Common myeloid progenitor, CD34-positive (primary cell): ENCODE measurements around the gene CYSLTR2.
"Not testable (repeated sequence)": the region's sequence is repeated elsewhere in the genome, so short reads cannot be mapped to it uniquely, and the experiment has no call there.

Experiments
- CTCF ChIA-PET: fragments of 350-600 bp; sonication (Branson Sonifier 250); formaldehyde crosslinking; loops from one replicate; lab custom pipeline; 2021; ENCODE audit warnings: antibody characterized with exemption; lab: Charles Lee
- POLR2A ChIA-PET: fragments of 350-600 bp; sonication (Branson Sonifier 250); formaldehyde crosslinking; loops from one replicate; lab custom pipeline; 2021; ENCODE audit warnings: antibody characterized with exemption; lab: Charles Lee
- DNase-seq, 3 donors: peaks; one replicate each; pipeline versions ENCODE4 v3.0.0 to v3.0.0-alpha.2; 2013
- H3K27ac ChIP-seq, 2 experiments: 1 replicate in 1 of 2; 2 replicates in 1 of 2; pipeline ENCODE4 v1.7.0; 2013; ENCODE audit warnings: inconsistent platforms in 2 of 2, low read length in 2 of 2, mild to moderate bottlenecking in 2 of 2, low read depth in 1 of 2, moderate library complexity in 1 of 2; ENCODE audit not compliant: severe bottlenecking in 2 of 2, insufficient read depth in 1 of 2, poor library complexity in 1 of 2
- H3K27me3 ChIP-seq, 5 experiments: replicated peaks in 2 of 5; 1 replicate in 3 of 5; 2 replicates in 2 of 5; pipeline versions ENCODE4 v1.6.1 to v1.7.0; 2013; ENCODE audit warnings: low read length in 4 of 5, mild to moderate bottlenecking in 2 of 5, moderate library complexity in 2 of 5, inconsistent platforms in 1 of 5; ENCODE audit not compliant: insufficient read depth in 5 of 5, control insufficient read depth in 4 of 5
- H3K36me3 ChIP-seq, 4 experiments: 1 replicate in 2 of 4; 2 replicates in 2 of 4; pipeline versions ENCODE4 v1.6.1 to v1.7.0; 2013; ENCODE audit warnings: low read length in 3 of 4, control low read depth in 1 of 4, mild to moderate bottlenecking in 1 of 4; ENCODE audit not compliant: control insufficient read depth in 4 of 4, insufficient read depth in 4 of 4
- H3K4me1 ChIP-seq, 4 experiments: 1 replicate in 3 of 4; 2 replicates in 1 of 4; pipeline versions ENCODE4 v1.6.1 to v1.7.1; 2013; ENCODE audit warnings: low read length in 3 of 4, mild to moderate bottlenecking in 3 of 4, control low read depth in 1 of 4, inconsistent platforms in 1 of 4, moderate library complexity in 1 of 4; ENCODE audit not compliant: control insufficient read depth in 4 of 4, insufficient read depth in 4 of 4; ENCODE audit errors: control extremely low read depth in 1 of 4
- H3K4me3 ChIP-seq, 7 experiments: 1 replicate in 4 of 7; 2 replicates in 3 of 7; pipeline versions ENCODE4 v1.5.1 to v1.7.0; 2013; ENCODE audit warnings: mild to moderate bottlenecking in 7 of 7, low read length in 6 of 7, moderate library complexity in 6 of 7, inconsistent platforms in 2 of 7, low read depth in 2 of 7, control low read depth in 1 of 7; ENCODE audit not compliant: insufficient read depth in 4 of 7, control insufficient read depth in 1 of 7; ENCODE audit errors: extremely low read depth in 1 of 7
- H3K9me3 ChIP-seq, 5 experiments: 1 replicate in 4 of 5; 2 replicates in 1 of 5; pipeline versions ENCODE4 v1.6.1 to v1.7.1; 2013; ENCODE audit warnings: low read length in 4 of 5, mild to moderate bottlenecking in 2 of 5, inconsistent platforms in 1 of 5, low read depth in 1 of 5, moderate library complexity in 1 of 5; ENCODE audit not compliant: control insufficient read depth in 4 of 5, insufficient read depth in 2 of 5; ENCODE audit errors: control extremely low read depth in 1 of 5
- WGBS: methylation state at CpG from one replicate; pipeline ENCODE4 v1.1.5; 2013; ENCODE audit not compliant: insufficient coverage; 5-methylcytosine and 5-hydroxymethylcytosine counted together

The CYSLTR2 gene

DNA sequence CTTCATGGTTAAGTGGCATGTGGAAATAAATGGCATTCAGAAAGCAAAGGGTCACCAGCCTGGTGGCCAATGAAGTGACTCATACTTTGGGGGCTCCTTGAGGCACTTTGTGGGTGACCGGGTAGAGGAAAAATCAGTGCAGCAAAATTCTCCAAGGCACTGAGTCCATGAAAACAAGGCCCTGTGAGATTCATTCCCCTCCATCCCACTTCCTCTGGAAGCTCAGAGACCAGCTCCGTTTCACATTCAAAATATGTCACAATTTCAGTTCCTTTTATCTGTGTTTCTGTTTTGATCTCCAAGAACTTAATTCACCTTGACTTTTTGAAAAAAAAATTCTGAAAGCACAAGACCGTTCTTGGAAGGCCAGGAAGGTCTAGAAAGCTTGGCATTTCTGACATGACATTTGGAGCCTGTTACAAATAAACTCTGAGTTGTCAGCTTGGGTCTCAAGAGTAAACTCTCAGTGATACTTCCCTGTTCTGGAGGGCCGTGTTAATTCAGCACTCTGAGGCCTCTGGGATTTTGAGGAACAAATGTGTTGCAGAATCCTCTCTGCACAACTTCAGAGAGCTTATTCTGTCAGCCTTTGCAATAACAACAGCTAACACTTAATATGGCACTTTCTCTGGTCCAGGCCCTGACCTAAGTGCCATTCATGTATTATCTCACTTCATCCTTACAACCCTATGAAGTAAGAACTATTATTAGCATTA, 6.8 kb downstream of the CYSLTR2 start:
- POLR2A ChIA-PET = no interaction called here
- peaks cover 5 to 13% (median 7%) of the 10 kb centered on the region in 4 experiments for H3K4me1 ChIP-seq
- H3K36me3 ChIP-seq = no peaks in the 10 kb centered on the region
- peak overlapping the region in 1 of 2 experiments; percentile 65 for H3K27ac ChIP-seq
- H3K9me3 ChIP-seq = peaks cover 0 to 23% (median 0%) of the 10 kb centered on the region in 5 experiments
- DNase-seq = peak in 2 of 3 donors; percentile 66 to 77
- 0% methylated on average over 3 of the region's 4 CpGs for WGBS
- H3K27me3 ChIP-seq = no peaks in the 10 kb centered on the region
- H3K4me3 ChIP-seq = peak overlapping the region in 2 of 7 experiments; percentile 43 to 57
- CTCF ChIA-PET = interaction anchor here (0.8 to 1.5 kb wide), 3 partner anchors 16 to 358 kb away, joined by 3 to 4 read pairs (median 4); no protein-coding TSS in a partner anchor

DNA sequence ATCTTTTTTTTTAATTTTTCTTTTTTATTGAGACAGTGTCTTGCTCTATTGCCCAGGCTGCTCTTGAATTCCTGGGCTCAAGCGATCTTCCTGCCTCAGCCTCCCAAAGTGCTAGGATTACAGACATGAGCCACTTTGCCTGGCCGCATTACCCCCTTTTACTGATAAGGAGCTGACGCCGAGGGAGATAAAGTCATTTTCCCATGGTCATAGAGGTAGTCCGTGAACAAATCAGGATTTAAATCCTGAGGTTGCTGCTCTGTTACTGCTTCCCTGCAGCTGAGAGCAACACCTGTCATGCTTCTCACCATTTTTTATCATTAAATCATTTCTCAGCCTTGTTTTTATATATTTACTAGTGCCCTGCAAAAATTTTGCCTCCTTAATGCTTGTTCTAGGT, 7.4 kb downstream of the CYSLTR2 start:
- 99% methylated on average over 5 of the region's 5 CpGs for WGBS
- no peak for DNase-seq
- Histone ChIP-seq H3K27ac (no peak overlapping the region), H3K27me3 (no peaks in the 10 kb centered on the region), H3K4me3 (no peak overlapping the region), H3K9me3 (peaks cover 0 to 29% (median 0%) of the 10 kb centered on the region in 5 experiments), H3K4me1 (peaks cover 5 to 12% (median 7%) of the 10 kb centered on the region in 4 experiments), H3K36me3 (no peaks in the 10 kb centered on the region)
- CTCF ChIA-PET = interaction anchor here (0.8 to 1.5 kb wide), 2 partner anchors 16 to 359 kb away, joined by 3 to 4 read pairs; no protein-coding TSS in a partner anchor
- POLR2A ChIA-PET = no interaction called here

DNA sequence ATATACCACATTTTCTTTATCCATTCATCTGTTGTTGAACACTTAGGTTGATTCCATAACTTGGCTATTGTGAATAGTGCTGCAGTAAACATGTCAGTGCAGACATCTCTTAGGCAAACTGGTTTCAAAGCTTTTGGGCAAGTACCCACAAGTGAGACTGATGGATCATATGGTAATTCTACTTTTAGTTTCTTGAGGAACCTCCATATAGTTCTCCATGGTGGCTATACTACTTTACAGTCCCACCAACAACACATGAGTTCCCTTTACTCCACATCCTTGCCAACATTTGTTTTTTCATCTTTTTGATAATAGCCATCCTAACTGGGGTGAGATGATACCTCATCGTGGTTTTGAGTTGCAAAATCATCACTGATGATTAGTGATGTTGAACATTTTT, 8.5 kb downstream of the CYSLTR2 start:
- Histone ChIP-seq H3K36me3 (peaks cover 0 to 3% (median 0%) of the 10 kb centered on the region in 4 experiments), H3K4me1 (peaks cover 5 to 12% (median 7%) of the 10 kb centered on the region in 4 experiments), H3K4me3 (no peak overlapping the region), H3K27ac (no peak overlapping the region), H3K27me3 (no peaks in the 10 kb centered on the region), H3K9me3 (peaks cover 0 to 39% (median 3%) of the 10 kb centered on the region in 5 experiments)
- CTCF ChIA-PET = no interaction called here
- no CpG with 5 or more reads among the region's 1 CpG for WGBS
- POLR2A ChIA-PET = no interaction called here
- no peak for DNase-seq

DNA sequence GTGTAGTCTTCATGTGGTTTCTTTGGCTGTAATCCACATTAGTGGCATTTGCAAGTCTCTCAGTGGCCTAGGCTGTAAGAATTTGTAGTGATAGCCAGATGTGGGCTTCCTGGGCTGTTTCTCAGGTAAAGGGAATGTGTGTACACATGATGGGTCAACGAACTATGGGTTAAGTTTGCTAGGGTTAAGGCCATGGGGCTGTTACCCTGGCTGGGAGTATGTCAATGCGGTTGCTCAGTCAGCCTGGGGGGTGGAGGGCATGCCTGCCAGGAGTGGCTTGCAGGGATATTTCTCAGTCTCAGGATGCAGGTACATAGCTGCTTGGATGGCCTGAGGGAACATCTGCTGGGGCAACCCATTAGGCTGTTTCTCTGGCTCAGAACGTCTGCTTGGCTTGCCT, 13.4 kb downstream of the CYSLTR2 start:
- WGBS = 67% methylated on average over 3 of the region's 3 CpGs
- H3K4me1 ChIP-seq = no peaks in the 10 kb centered on the region
- POLR2A ChIA-PET = no interaction called here
- peaks cover 3 to 65% (median 8%) of the 10 kb centered on the region in 5 experiments for H3K9me3 ChIP-seq
- H3K27me3 ChIP-seq = no peaks in the 10 kb centered on the region
- no peak overlapping the region for H3K27ac ChIP-seq
- no peak for DNase-seq
- CTCF ChIA-PET = no interaction called here
- peaks cover 0 to 4% (median 0%) of the 10 kb centered on the region in 4 experiments for H3K36me3 ChIP-seq
- no peak overlapping the region for H3K4me3 ChIP-seq

DNA sequence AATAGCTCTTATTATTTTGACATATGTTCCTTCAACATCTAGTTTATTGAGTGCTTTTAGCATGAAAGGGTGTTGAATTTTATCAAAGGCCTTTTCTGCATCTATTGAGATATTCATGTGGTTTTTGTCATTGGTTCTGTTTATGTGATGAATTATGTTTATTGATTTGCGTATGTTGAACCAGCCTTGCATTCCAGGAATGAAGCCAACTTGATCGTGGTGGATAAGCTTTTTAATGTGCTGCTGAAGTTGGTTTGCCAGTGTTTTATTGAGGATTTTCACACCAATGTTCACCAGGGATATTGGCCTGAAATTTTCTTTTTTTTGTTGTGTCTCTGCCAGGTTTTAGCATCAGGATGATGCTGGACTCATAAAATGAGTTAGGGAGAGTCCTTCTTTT, 17.7 kb downstream of the CYSLTR2 start:
- H3K4me1 ChIP-seq, H3K27me3 ChIP-seq, DNase-seq, H3K4me3 ChIP-seq, H3K27ac ChIP-seq, H3K36me3 ChIP-seq, POLR2A ChIA-PET: not testable (repeated sequence)
- peaks cover 3 to 49% (median 8%) of the 10 kb centered on the region in 5 experiments for H3K9me3 ChIP-seq
- CTCF ChIA-PET = interaction anchor here (0.7 to 1.3 kb wide), 3 partner anchors 12 to 248 kb away, joined by 3 to 4 read pairs (median 4); partner anchors contain the start of gene CYSLTR2
- 100% methylated on average over 2 of the region's 2 CpGs for WGBS

DNA sequence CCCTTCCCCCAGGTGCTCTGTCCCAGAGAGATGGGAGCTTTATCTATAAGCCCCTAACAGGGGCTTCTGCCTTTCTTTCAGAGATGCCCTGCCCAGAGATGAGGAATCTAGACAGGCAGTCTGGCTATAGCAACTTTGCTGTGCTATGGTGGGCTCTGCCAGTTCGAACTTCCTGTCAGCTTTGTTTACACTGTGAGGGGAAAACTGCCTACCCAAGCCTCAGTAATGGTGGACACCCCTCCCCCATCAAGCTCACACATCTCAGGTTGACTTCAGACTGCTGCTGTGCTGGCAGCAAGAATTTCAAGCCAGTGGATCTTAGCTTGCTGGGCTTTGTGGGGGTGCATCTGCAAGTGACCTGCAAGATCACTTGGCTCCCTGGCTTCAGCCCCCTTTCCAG, 21.5 kb downstream of the CYSLTR2 start:
- POLR2A ChIA-PET = interaction anchor here (0.6 kb wide), 1 partner anchor 636 kb away, joined by 4 read pairs; no protein-coding TSS in a partner anchor
- 100% methylated on average over 1 of the region's 1 CpG for WGBS

DNA sequence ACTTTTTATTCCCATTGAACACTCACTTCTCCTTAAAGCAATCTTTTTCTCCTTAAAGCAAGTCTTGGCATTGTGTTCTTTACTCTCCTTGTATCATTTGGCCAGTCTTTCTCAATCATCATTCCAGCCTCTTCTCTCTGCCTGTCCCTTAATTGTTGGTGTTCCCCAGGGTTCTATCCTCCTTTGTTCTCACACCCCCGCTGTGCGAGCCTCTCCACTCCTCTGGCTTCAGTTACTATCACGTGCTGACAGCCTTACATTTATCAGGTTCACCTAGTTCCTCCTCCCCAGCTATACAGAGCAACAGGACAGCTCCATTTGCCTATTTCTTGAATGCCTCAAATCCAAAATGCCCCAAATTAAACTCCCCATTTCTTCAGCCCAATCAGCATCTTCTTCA, 24.6 kb downstream of the CYSLTR2 start:
- WGBS = 96% methylated on average over 3 of the region's 3 CpGs
- POLR2A ChIA-PET = no interaction called here
- Histone ChIP-seq H3K27me3 (no peaks in the 10 kb centered on the region), H3K9me3 (peaks cover 0 to 15% (median 0%) of the 10 kb centered on the region in 5 experiments), H3K36me3 (peaks cover 0 to 3% (median 0%) of the 10 kb centered on the region in 4 experiments), H3K4me3 (no peak overlapping the region), H3K27ac (no peak overlapping the region), H3K4me1 (peaks cover 0 to 9% (median 2%) of the 10 kb centered on the region in 4 experiments)
- CTCF ChIA-PET = interaction anchor here (0.6 kb wide), 1 partner anchor 39 kb away, joined by 3 read pairs; no protein-coding TSS in a partner anchor
- DNase-seq = no peak

More for the DNA sequence above, 21.5 kb downstream of the CYSLTR2 start:
- CTCF ChIA-PET = no interaction called here
- no peaks in the 10 kb centered on the region for H3K27me3 ChIP-seq
- no peak for DNase-seq
- H3K36me3 ChIP-seq = peaks cover 0 to 3% (median 0%) of the 10 kb centered on the region in 4 experiments
- no peak overlapping the region for H3K4me3 ChIP-seq
- peaks cover 0 to 9% (median 2%) of the 10 kb centered on the region in 4 experiments for H3K4me1 ChIP-seq
- no peak overlapping the region for H3K27ac ChIP-seq
- H3K9me3 ChIP-seq = peaks cover 0 to 22% (median 3%) of the 10 kb centered on the region in 5 experiments
